ENCODE measurements around the gene CASQ2.

GRCh38 chr1:115755456-115756370 lies 12.8 kb downstream of the CASQ2 start:
- TF ChIP-seq ZNF274 (IDR thresholded peaks at IDR 0.05; ENCODE audit: low read depth, low read length) (no peak), POLR2A (IDR thresholded peaks at IDR 0.05; ENCODE audit: borderline replicate concordance, extremely low read depth, insufficient read depth, insufficient read length) (no peak), MAX (IDR thresholded peaks at IDR 0.05) (no peak), CTCF (IDR thresholded peaks at IDR 0.05 in 2 of 3, conservative IDR thresholded peaks at IDR 0.05 in 1 of 3; ENCODE audit: borderline replicate concordance in 1 of 3, insufficient read depth in 1 of 3, low read depth in 2 of 3, low read length in 2 of 3) (no peak), REST (IDR thresholded peaks at IDR 0.05; ENCODE audit: low read depth) (no peak), EZH2 (IDR thresholded peaks at IDR 0.05) (no peak), ELF1 (IDR thresholded peaks at IDR 0.05; ENCODE audit: borderline replicate concordance, low read depth) (no peak), SIN3A (IDR thresholded peaks at IDR 0.05; ENCODE audit: low read depth) (no peak)
